ENCODE measurements around the gene STAP2. TPM values are rescaled to one million over a fixed set of nuclear protein-coding genes. Genes with fewer than 3 reads are reported as not detected.

The STAP2 gene
- total and polyA plus RNA-seq, 9 of the 15 experiments (the other 6 are each of a cell fraction or from before 2014, with no cell fraction given), result 1.2 to 9.8 (median 4.5) TPM

DNA sequence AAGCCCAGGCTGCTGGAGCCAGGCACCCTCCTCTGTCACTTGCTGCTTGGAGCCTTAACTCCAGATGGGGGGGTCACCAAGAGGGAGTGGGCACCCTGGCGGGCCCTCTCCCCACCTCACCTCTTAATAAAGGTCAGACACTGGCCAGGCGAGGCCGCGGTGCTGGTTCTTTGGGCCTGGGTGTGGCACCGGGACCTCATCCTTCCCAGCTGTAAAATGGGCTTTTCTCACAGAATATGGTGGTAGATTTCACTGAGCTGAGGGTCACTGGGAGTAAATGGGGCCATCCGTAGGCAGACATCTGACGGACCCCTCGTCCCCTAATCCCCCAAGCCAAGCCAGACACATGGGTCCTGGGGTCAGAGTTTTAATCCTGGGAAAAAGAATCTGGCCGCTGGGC, 14.9 kb downstream of the STAP2 start:
- Histone ChIP-seq H3K4me3 (no peak overlapping the region), H3K36me3 (ENCODE audit: control insufficient read depth, insufficient read depth, low read length) (no peaks in the 10 kb centered on the region), H3K9ac (ENCODE audit: insufficient read depth in 1 of 2, low read depth in 2 of 2, low read length in 2 of 2) (peak overlapping the region in 1 of 2 experiments; percentile 23; a peak in 2 of 4 replicates), H2AFZ (ENCODE audit: low read depth, low read length) (no peak overlapping the region), H4K20me1 (replicated peaks; ENCODE audit: control insufficient read depth, insufficient read depth, low read length) (peaks cover 7% of the 10 kb centered on the region; the same call in 1 of the 2 replicates), H3K9me3 (replicated peaks; ENCODE audit: control insufficient read depth, insufficient read depth, low read depth, low read length) (peaks cover 4% of the 10 kb centered on the region; the same call in 1 of the 2 replicates), H3K27ac (ENCODE audit: extremely low read depth, low read depth, low read length) (no peak overlapping the region), H3K27me3 (ENCODE audit: control insufficient read depth in 2 of 2, insufficient read depth in 2 of 2, low read length in 2 of 2) (no peaks in the 10 kb centered on the region; a peak in 1 of 5 replicates), H3K4me2 (ENCODE audit: insufficient read depth, low read length) (no peak overlapping the region), H3K9me1 (ENCODE audit: control insufficient read depth, insufficient read depth, low read length) (no peaks in the 10 kb centered on the region), H3K79me2 (ENCODE audit: control insufficient read depth, insufficient read depth, low read length) (peaks cover 7% of the 10 kb centered on the region), H3K4me1 (replicated peaks in 1 of 2; ENCODE audit: control insufficient read depth in 2 of 2, insufficient read depth in 2 of 2, low read length in 2 of 2) (peaks cover 0 to 38% of the 10 kb centered on the region in 2 experiments; a peak in 3 of 5 replicates)
- in situ Hi-C loops (cut with MboI), result no loop called here
- TF ChIP-seq, protein P1, sequence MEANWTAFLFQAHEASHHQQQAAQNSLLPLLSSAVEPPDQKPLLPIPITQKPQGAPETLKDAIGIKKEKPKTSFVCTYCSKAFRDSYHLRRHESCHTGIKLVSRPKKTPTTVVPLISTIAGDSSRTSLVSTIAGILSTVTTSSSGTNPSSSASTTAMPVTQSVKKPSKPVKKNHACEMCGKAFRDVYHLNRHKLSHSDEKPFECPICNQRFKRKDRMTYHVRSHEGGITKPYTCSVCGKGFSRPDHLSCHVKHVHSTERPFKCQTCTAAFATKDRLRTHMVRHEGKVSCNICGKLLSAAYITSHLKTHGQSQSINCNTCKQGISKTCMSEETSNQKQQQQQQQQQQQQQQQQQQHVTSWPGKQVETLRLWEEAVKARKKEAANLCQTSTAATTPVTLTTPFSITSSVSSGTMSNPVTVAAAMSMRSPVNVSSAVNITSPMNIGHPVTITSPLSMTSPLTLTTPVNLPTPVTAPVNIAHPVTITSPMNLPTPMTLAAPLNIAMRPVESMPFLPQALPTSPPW (CRISPR knock-in tag; IDR thresholded peaks at IDR 0.05), result no peak
- TF ChIP-seq RBM25 (IDR thresholded peaks at IDR 0.05; ENCODE audit: low read depth, low read length, severe bottlenecking), result peak; percentile 51
- peak; percentile 25 to 63; a peak in 2 of 4 replicates for TF ChIP-seq KDM1A (IDR thresholded peaks at IDR 0.05)
- no peak for TF ChIP-seq SAFB (IDR thresholded peaks at IDR 0.05; ENCODE audit: borderline replicate concordance, low read depth, low read length)
- TF ChIP-seq BCOR (IDR thresholded peaks at IDR 0.05), result peak; percentile 60; the same call in 1 of the 2 replicates
- intact Hi-C loops (cut with micrococcal nuclease), result no loop called here
- ATAC-seq, result no peak
- POLR2A ChIA-PET, result interaction anchor here (0.6 kb wide), 1 partner anchor 330 kb away, joined by 3 read pairs; no protein-coding TSS in a partner anchor
- 60% methylated on average over 7 of the region's 9 CpGs for WGBS (ENCODE audit: insufficient coverage, low coverage, missing lambda C conversion rate)
- no peak for DNase-seq (ENCODE audit: extremely low read depth in 1 of 4, low spot score in 3 of 4)
- no TSS peak for BruUV-seq (replicated peaks)
- FAIRE-seq, result no peak
- CTCF ChIA-PET (ENCODE audit: low intra/inter-chr PET ratio), result no interaction called here
